ENCODE measurements around the gene STARD4. TPM values are rescaled to one million over a fixed set of nuclear protein-coding genes. Genes with fewer than 3 reads are reported as not detected.

Gene STARD4, protein sequence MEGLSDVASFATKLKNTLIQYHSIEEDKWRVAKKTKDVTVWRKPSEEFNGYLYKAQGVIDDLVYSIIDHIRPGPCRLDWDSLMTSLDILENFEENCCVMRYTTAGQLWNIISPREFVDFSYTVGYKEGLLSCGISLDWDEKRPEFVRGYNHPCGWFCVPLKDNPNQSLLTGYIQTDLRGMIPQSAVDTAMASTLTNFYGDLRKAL
- total RNA-seq (2014; rRNA removed; shearing (Covaris generic); ENCODE audit: low replicate concordance), result 6.5 and 15.2 TPM in 2 replicates

GRCh38 chr5:111512375-111513130, at the start of gene STARD4:
Gene STARD4 (minus strand): TSS chr5:111512535. CDS start chr5:111507433, 5,102 bp downstream.
- in situ Hi-C loops (cut with HindIII; ENCODE audit: low pct_unique_long_range_greater_than_20kb, low sequenced_read_pairs), result no loop called here
- DNase-seq (ENCODE audit: low read depth), result peak; percentile 99

- in situ Hi-C loops (cut with HindIII; ENCODE audit: low pct_unique_long_range_greater_than_20kb, low sequenced_read_pairs), result no loop called here
- no peak for DNase-seq (ENCODE audit: low read depth)
Measured at GRCh38 chr5:111559680-111560079, 47.3 kb upstream of the STARD4 start.

- DNase-seq (ENCODE audit: low read depth), result no peak
- in situ Hi-C loops (cut with HindIII; ENCODE audit: low pct_unique_long_range_greater_than_20kb, low sequenced_read_pairs), result no loop called here
Measured at GRCh38 chr5:111557686-111558085, 45.4 kb upstream of the STARD4 start.

GRCh38 chr5:111557111-111557510, 44.8 kb upstream of the STARD4 start:
- DNase-seq (ENCODE audit: low read depth), result no peak
- in situ Hi-C loops (cut with HindIII; ENCODE audit: low pct_unique_long_range_greater_than_20kb, low sequenced_read_pairs), result no loop called here

DNA sequence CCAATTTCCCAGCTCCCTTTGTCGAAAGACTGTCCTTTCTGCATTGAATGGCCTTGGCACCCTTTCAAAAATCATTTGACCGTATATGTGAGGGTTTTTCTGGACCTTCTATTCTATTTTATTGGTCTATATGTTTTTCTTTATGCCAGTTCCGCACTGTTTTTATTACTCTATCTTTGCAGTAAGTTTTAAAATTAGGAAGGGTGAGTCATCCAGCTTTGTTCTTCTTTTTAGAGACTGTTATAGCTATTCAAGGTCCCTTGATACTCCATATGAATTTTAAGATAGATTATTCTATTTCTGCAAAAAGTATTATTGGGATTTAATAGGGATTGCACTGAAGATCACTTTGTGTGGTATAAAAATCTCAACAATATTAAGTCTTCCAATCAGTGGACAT, 44.2 kb upstream of the STARD4 start:
- in situ Hi-C loops (cut with HindIII; ENCODE audit: low pct_unique_long_range_greater_than_20kb, low sequenced_read_pairs), result no loop called here
- no peak for DNase-seq (ENCODE audit: low read depth)

DNA sequence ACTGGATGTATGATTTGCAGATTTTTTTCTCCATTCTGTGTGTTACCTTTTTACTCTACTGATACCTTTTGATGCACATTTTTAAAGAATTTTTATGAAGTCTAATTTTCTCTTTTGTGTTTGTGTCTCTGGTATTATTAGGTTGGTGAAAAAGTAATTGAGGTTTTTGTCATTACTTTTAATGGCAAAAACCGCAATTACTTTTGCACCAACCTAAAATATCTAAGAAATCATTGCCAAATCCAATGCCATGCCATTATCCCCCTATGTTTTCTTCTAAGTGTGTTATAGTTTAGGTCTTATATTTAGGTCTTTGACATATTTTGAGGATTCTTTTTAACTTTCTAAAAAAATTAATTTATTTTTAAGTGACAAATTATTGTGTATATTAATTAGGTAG, 43.4 kb upstream of the STARD4 start:
- no peak for DNase-seq (ENCODE audit: low read depth)
- in situ Hi-C loops (cut with HindIII; ENCODE audit: low pct_unique_long_range_greater_than_20kb, low sequenced_read_pairs), result no loop called here

DNA sequence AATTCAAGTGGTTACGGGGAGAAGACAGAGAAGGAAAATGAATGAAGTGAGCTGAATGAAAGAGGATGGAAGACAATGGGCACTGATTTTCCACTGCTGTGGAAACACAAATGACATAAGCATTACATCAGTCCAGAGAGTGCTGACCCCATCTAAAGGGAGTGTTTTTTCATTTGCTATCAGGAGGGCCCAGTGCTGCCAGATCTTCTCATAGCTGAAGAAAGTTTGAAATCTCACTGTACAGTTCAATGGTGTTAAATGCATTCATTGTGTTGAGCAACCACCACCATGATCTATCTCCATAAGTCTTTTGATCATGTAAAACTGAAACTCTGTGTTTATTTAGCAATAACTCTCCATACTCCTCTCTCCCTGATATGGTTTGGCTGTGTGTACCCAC, 41.5 kb upstream of the STARD4 start:
- no peak for DNase-seq (ENCODE audit: low read depth)
- in situ Hi-C loops (cut with HindIII; ENCODE audit: low pct_unique_long_range_greater_than_20kb, low sequenced_read_pairs), result no loop called here

DNA sequence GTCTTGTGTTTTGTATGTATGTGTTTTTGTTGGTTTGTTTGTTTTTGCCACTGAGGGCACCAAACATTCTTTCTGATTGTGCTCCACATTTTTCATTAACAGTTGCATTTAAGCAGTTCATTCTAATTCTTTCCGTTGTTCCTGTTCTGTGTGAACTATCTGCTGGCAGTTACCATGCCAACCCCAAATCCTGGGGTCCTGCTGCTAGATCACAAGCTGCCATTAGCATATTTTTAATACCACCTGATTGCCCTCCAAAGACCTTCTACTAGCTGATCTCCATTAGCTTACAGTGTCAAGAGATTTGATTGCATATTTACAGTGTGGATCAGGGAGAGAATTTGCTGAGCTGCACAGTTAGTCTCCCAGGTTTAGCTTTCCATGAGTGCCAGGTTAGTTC, 40.6 kb upstream of the STARD4 start:
- in situ Hi-C loops (cut with HindIII; ENCODE audit: low pct_unique_long_range_greater_than_20kb, low sequenced_read_pairs), result no loop called here
- no peak for DNase-seq (ENCODE audit: low read depth)

GRCh38 chr5:111552492-111552891, 40.2 kb upstream of the STARD4 start:
- DNase-seq (ENCODE audit: low read depth), result no peak
- in situ Hi-C loops (cut with HindIII; ENCODE audit: low pct_unique_long_range_greater_than_20kb, low sequenced_read_pairs), result no loop called here

- DNase-seq (ENCODE audit: low read depth), result no peak
- in situ Hi-C loops (cut with HindIII; ENCODE audit: low pct_unique_long_range_greater_than_20kb, low sequenced_read_pairs), result no loop called here
Measured at GRCh38 chr5:111551569-111552275, 39.4 kb upstream of the STARD4 start.

DNA sequence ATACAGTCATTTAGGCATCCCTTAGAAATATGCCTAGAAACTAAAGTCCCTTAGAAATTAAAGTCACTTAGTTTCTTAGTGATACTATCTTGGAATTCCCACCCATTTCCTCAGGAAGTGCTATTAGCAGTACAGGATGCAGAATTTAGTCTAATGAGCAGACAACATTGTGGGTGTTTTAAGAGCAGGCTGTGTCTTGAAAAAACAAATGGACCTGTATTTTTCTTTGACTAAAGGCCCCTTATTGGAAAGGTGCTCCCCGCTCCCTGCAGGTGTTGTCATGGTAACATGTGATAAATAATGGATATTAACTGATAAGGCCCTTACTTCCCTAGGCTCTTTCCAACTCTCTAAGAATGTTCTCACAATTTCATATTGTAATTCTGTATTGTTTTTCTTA, 38.8 kb upstream of the STARD4 start:
- in situ Hi-C loops (cut with HindIII; ENCODE audit: low pct_unique_long_range_greater_than_20kb, low sequenced_read_pairs), result no loop called here
- DNase-seq (ENCODE audit: low read depth), result no peak

- in situ Hi-C loops (cut with HindIII; ENCODE audit: low pct_unique_long_range_greater_than_20kb, low sequenced_read_pairs), result no loop called here
- DNase-seq (ENCODE audit: low read depth), result peak; percentile 81
Measured at GRCh38 chr5:111550282-111551020, 38.1 kb upstream of the STARD4 start.

- in situ Hi-C loops (cut with HindIII; ENCODE audit: low pct_unique_long_range_greater_than_20kb, low sequenced_read_pairs), result no loop called here
- no peak for DNase-seq (ENCODE audit: low read depth)
Measured at GRCh38 chr5:111548992-111549649, 36.8 kb upstream of the STARD4 start.

DNA sequence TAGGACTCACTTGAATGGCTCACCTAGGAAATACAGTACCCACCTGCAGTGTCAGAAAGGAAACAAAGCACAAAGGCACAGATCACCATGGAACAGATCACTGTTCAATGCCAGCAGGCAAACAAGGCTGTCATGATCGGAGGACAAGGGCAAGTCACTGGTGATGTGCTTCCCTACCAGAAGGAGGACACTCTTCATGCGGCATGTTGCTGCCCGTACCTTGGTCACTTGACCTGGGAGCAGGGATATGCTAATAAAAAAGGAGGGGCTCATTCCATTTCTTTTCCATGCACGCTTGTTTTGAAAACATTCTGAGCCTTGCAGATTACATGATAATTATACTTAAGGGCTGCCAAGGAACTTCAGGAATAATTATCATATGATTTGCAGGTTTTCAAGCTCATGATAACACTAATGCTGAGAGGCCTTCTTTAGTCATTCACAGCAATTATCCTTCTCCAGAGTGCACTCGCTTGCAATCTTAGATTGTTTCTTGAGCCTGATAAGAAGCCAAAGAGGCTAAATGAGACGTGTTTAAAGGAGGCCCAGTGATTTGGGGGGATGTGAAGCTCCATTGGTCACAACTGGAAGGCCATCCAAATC, 36.1 kb upstream of the STARD4 start:
- in situ Hi-C loops (cut with HindIII; ENCODE audit: low pct_unique_long_range_greater_than_20kb, low sequenced_read_pairs), result no loop called here

GRCh38 chr5:111545031-111545430, 32.7 kb upstream of the STARD4 start:
- in situ Hi-C loops (cut with HindIII; ENCODE audit: low pct_unique_long_range_greater_than_20kb, low sequenced_read_pairs), result no loop called here
- no peak for DNase-seq (ENCODE audit: low read depth)

More for the DNA sequence above, 36.1 kb upstream of the STARD4 start:
- no peak for DNase-seq (ENCODE audit: low read depth)

DNA sequence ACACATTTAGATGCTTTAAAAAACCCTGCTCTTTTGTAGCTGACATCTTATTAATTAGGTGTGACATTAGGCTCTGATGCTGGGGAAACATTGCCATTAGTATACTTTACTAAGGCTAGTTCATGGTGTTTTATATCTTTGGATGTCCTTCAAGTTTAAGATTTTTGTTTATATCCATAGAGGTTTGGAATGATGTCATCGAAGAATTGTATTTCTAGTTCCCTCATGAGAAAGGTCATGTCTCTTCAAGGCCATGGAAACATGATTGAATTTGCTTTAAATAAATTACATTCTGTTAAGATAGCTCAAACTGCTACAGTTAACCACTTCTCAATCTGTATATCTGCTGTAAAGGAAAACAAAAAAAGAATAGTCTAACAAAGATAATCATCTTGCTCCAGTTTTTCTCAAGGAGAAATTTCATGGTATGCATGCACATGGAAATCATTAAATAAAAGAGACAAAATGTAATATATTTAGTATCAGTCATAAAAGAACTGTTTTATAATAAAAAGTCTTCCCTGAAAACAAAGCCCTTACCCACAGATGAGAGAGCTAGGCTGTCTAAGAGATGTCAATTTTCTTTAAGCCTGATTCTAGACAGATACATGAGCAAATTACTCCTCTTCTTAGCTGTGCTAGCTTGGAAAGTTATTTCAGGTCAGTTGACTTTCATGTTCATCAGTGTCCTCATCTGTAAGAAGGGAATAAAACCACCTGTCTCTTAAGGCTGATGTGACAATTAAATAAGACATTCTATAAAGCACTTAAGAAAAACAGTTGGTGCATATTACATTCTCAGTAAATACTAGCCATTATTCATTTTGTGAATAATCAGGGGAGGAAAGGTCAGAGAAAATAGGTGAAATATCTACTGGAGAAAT, 25.0 kb upstream of the STARD4 start:
- in situ Hi-C loops (cut with HindIII; ENCODE audit: low pct_unique_long_range_greater_than_20kb, low sequenced_read_pairs), result no loop called here
- no peak for DNase-seq (ENCODE audit: low read depth)
